NCI-H1436 treated with DMSO at 0.1 percent for 48 hours (cell line): Measurements from ENCODE around the gene ENOX1.
"Not testable (repeated sequence)": the region's sequence is repeated elsewhere in the genome, so short reads cannot be mapped to it uniquely, and the experiment has no call there.

Experiments
- DNase-seq: peaks from one replicate; lab custom pipeline; 2025; lab: John Stamatoyannopoulos, UW

The ENOX1 gene

DNA sequence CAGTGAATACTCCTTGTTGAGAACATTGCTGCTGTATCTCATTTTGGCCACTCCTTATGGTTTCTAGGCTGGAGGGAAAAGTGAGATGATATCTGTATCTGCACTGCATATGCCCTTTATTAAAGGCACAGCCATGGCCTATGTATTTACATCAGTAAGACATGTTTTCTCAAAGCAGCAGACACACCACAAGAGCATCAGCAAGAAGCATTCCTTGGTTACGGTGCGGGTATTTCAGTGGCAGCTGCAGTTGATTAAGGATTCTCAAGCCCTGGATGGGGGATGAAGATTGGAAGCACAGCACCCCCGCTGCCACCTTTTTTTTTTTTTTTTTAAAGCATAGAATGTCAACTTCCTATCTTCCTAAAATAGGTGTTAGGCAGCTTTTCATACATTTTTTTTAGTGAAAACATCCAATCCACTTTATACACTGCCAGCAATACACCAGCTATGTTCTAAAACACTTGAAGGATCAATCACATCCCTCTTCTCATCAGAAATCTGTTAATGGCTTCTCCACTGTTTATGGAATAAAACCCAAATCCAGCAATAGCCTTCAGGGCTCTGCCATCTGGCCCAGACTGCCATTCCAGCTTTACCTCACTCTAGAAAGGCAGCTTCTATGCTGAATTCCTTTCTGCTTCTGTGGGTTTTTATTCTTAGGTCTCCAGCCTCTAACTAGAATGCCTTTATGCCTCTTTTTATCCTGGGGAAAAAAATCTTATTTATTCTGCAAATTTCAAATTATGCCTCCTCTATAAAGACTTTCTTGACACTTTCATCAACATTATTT, 432.4 kb downstream of the ENOX1 start:
- DNase-seq = no peak

DNA sequence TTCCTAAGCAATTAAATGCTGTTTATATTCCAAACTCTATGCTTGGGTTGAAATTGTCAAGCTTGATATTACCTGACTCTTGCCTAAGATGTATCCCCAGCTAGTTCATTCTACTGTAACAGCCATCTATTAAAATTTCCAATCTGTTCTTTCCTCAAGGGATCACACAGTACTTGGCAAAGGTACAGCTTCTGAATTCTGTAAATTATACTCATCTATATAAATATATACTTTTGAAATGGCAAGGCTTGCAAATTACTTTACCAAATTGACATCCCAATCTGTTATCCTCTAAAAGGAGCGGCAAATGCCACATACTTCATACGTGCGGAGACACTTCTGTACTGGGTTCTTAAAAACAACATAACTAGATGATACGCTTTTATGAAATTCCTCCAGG, 433.1 kb downstream of the ENOX1 start:
- no peak for DNase-seq

DNA sequence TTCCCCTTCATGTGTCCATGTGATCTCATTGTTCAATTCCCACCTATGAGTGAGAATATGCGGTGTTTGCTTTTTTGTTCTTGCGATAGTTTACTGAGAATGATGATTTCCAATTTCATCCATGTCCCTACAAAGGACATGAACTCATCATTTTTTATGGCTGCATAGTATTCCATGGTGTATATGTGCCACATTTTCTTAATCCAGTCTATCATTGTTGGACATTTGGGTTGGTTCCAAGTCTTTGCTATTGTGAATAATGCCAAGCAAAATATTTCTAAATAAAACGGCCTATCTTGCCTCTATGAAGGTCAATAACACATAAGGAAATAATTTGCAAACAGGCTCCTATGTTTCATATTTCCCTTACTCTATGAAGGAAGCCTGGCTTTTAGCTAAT, 435.2 kb downstream of the ENOX1 start:
- DNase-seq = not testable (repeated sequence)

DNA sequence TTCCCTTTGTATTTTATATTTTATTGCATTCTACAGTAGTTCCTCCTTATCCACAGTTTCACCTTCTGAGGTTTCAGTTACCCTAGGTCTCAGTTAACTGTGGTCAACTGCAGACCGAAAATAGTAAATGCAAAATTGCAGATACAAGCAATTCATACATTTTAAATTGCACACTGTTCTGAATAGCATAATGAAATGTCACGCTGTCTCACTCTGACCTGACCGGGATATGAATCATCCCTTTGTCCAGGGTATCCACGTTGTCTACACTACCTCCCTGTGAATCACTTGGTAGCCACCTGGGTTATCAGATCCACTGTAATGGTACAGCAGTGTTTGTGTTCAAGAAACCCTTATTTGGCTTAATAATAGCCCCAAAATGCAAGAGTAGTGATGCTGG, 438.4 kb downstream of the ENOX1 start:
- no peak for DNase-seq

- no peak for DNase-seq
Measured at GRCh38 chr13:43347877-43348276, 438.9 kb downstream of the ENOX1 start.

DNA sequence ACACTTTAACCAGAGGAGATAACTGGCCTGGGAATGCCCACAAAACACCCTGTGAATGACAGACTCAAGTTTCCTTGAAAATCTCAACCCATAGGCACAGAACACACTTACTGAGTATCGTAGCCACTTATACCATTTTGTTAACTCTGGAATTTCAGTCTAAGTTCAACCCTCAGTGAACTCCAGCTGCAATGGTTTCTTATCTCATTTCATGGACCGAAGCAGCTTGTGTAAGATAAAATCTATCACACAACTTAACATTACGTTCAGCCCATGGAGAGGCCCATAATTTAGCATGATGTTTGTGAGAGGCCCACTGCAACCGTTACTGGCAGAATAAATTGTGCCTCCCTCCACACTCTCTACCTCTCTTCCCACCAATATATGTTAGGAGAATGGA, 440.3 kb downstream of the ENOX1 start:
- no peak for DNase-seq

- no peak for DNase-seq
Measured at GRCh38 chr13:43343645-43344044, 443.1 kb downstream of the ENOX1 start.

GRCh38 chr13:43339805-43340550, 446.8 kb downstream of the ENOX1 start:
- DNase-seq = no peak

DNA sequence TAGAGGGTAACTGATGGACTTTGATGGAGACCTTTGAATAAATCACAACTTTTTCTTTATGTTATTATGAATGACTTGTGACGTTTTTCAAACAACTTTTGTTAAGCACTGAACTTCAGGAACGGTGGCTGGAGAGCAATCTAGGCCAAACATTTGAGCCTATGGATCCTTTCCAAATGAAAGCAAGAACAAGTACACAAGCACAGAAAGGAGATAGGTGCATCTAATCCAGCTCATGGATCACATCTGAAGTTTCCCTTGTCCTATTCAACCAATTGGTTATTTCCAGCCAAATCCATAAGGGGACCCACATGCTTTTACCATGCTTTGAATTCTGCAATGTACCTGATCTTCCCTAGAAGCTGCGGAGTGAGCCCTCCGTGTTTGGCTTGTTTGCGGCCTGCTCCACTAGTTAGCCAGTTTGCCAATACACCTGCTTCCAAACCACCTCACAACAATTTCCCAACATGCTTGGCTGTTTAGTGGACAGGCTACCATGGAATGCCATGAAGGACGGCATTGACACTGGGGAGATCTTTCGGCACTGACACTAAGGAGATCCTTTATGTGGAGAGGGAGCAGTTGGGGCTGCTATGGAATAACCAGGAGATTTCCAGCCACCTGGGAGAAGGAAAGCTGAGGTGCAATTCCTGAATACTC, 447.5 kb downstream of the ENOX1 start:
- no peak for DNase-seq

GRCh38 chr13:43335764-43336163, 451.0 kb downstream of the ENOX1 start:
- DNase-seq = no peak

DNA sequence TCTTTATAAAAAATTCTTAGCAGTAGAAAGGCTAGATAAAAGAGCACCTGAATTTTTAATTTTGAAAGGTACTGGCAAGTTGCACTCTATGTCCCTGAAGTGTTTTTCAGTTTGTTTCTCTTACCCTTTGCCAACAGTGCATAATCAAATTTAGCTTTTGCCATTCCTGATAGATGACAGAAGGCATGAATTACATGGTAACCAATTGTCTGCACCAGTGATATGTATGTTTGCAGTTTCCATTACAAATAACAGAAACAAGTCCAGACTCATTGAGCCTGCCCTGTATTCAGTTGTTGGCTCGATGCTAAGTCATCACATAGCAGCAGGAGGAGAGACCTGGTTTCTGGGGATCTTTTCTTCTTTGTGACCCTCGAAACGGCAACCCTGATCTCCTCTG, 453.6 kb downstream of the ENOX1 start:
- DNase-seq = no peak

DNA sequence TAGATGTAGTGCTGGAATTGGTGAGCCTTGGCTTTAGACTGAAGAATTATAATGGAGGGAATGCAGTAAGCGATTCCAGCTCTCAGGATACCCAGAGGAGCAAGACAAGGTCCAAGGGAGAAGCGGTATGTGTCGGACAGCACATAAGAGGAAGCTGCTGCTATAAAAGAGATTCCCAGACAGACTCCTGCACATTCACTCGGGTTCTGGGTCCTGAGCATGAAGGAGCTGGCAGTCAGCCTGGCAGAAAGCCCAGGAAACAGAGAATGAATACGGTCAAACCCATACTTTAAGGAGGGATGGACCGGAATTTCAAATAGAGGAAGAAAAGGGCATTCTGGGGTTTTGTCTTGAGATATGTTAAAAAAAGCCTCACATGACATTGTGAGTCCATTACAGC, 455.1 kb downstream of the ENOX1 start:
- DNase-seq = no peak

DNA sequence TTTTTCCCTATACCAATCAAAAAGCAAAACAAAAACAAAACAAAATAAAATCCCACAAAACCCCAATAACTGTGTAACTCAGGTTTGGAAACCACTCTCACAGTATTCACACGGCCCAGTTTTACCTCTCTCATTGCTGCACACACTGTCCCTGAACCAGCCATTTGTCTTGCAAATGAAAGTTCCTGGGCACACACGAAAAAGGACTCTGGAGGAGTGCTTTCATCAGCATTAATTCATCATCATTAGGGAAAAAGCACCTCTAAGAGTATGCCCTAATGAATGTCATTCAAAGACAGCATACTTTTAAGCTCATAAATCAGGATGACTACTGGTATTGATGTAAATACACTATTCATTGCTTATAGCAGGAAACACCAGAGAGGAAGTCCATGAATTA, 457.1 kb downstream of the ENOX1 start:
- no peak for DNase-seq

- DNase-seq = no peak
Measured at GRCh38 chr13:43328907-43329306, 457.9 kb downstream of the ENOX1 start.

GRCh38 chr13:43326100-43326499, 460.7 kb downstream of the ENOX1 start:
- no peak for DNase-seq

DNA sequence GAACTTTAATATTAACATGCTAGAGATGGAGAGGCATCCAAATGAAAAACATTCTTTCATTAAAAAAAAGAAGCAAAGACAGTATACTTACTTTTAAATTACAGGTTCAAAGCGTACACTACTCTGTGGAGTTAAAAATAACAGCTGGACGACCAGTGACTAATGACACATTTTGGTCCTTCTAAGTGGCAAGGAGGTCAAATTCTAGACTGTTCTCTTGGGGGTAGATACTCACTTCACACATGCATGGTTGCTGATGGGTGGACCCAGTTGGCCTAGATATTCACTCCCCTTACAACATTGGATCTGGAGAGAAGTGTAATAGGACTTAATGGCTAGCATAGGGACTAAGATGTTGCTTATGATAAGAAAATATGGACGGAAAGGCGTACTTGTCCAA, 461.1 kb downstream of the ENOX1 start:
- DNase-seq = no peak

DNA sequence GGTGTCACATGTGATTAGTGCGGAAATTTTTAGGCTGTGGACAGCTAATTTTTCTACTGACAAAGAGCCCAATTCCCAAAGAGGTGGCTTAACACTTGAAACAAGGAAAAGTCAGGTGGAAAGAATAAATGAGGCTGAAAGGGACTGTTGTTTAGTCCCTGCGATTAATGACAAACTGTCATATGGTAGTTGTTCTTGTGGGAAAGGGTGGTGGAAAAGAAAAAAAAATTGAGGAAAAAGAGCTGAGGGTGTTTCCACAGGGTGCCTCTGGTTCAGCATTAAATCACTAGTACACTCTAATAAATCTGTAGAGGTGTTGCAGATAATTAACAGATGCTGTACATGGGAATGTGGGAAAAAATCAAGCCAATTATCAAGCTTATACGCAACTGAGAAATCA, 462.6 kb downstream of the ENOX1 start:
- DNase-seq = no peak

- no peak for DNase-seq
Measured at GRCh38 chr13:43319617-43320444, 466.9 kb downstream of the ENOX1 start.

GRCh38 chr13:43316946-43317353, 469.8 kb downstream of the ENOX1 start:
- no peak for DNase-seq

DNA sequence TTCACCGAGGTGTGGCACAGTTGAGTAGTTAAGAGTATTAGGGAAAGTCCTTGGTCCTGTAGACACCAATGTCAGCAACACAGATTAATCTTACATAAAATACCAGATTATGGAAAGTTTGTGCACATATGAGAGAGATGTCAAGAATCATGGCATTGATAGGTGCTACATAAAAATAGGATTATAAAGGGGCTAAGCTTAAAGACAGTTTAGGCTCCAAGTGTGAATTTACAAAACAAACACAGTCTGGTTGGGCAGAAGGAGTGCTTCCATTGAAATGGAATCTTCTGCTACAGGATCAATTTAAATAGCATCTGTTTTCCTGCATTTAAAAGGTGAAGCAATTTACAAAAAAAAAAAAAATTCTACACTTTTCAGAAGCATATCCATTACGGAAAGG, 470.5 kb downstream of the ENOX1 start:
- DNase-seq = no peak

DNA sequence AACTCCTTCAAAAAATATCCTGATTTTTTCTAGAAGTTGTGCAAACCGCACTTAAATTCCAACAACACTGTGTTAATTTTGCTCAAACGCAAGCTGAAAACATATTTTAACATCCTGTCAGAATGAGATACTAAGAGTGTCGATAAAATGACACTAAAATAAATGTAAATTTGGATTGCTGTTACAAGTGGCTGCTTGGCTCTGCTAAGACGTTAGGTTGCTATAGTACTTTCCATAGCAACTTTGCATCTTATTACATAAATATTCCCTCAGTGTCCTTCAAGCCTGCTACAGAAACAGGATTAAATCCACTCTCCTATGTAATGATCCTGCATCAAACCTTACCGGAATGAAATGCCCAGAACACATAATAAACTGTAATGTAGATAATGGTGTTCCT, 471.2 kb downstream of the ENOX1 start:
- DNase-seq = no peak

DNA sequence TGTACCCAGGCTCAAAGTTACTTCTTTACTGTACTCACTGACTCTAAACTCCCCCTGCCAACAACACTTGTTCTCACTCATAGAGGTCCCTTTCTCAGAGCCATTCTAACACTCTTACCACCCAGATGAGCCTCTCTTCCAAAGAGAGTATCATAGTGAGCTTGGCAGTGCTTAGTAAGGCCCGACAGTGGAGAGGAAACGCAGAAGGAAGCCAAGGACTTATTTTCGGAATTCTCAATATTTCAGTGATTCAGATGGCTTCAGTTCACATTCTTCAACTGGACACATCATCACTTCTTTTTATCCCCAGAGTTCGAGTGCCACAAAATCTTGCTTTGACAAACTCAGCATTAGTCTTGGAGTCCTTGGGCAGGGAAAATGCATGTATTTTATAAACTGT, 477.5 kb downstream of the ENOX1 start:
- DNase-seq = no peak
